NT2/D1 (cell line): ENCODE measurements around the gene MDK.
A peak's percentile ranks its signal among the peaks of the same experiment; 100 is the strongest.

ENCODE experiments used
- DNase-seq: peaks from one replicate; pipeline ENCODE4 v3.0.0-alpha.2; 2011; ENCODE audit warnings: low read depth, low spot score
- H3K27me3 ChIP-seq: 2 replicates; pipeline ENCODE4 v1.6.0; 2011; ENCODE audit warnings: mild to moderate bottlenecking; ENCODE audit not compliant: insufficient read length, insufficient read depth
- H3K36me3 ChIP-seq: 2 replicates; pipeline ENCODE4 v1.6.1; 2011; ENCODE audit warnings: mild to moderate bottlenecking, low read length, mixed read lengths; ENCODE audit not compliant: insufficient read depth, insufficient read length
- H3K4me1 ChIP-seq: 2 replicates; pipeline ENCODE4 v1.5.1; 2011; ENCODE audit not compliant: insufficient read depth, insufficient read length
- H3K4me3 ChIP-seq: 2 replicates; pipeline ENCODE4 v1.5.1; 2011; ENCODE audit warnings: low read depth; ENCODE audit not compliant: insufficient read length
- H3K9ac ChIP-seq: 2 replicates; pipeline ENCODE4 v1.6.0; 2011; ENCODE audit warnings: low read depth; ENCODE audit not compliant: insufficient read length
- H3K9me3 ChIP-seq: 2 replicates; pipeline ENCODE4 v1.5.1; 2011; ENCODE audit warnings: mild to moderate bottlenecking, low read length; ENCODE audit not compliant: insufficient read depth
- SUZ12 ChIP-seq: IDR thresholded peaks from 2 replicates; pipeline ENCODE4 v1.6.1; 2011; ENCODE audit not compliant: insufficient read length, insufficient read depth; ENCODE audit errors: extremely low read depth
- YY1 ChIP-seq: IDR thresholded peaks from 2 replicates; pipeline ENCODE4 v1.6.1; 2011; ENCODE audit not compliant: insufficient read length, insufficient read depth
- ZNF274 ChIP-seq: IDR thresholded peaks from 2 replicates; pipeline ENCODE4 v1.6.1; 2011; ENCODE audit warnings: mild to moderate bottlenecking, low read depth, low read length

MDK gene

DNA sequence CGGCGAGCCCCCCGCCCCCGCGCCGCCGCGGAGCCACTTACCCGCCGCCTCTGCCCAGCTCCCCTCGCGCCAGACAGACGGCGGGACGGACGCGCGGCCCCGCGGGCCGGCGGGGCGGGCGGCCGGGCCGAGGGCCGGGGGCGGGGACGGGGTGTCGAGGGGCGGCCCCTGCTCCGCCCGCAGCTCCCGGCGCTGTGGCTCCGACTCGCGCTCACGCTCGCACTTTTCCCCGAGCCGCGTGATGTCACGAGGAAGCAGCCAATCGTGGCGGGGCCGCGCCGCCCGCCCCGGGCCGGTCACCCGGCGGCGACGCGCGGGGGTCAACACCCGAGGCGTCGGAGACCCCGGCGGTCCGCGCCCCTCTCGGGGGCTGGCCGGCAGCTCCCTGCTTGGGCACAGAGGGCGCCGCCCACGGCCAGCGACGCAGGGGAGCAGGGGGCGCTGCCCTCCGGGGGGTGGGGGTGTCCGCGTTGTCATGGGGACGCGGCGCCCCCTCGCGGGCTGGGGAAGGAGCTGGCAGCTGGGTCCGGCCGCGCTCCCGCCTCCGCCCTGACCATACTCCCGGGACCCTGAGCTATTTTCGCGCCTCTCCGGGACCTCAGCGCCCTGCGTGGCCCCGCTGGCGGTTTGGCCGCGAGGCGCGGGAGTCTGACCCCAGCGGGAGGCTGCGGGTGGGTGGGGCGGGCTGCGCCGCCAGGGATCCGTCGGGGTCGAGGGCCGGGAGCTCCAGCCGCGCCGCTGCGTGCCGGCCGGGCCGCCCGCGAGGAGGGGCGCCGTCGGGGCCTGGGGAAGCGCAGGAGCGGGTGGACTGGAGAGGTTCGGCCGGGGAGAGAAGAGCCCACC lies 10.3 kb downstream of the MDK start, which contains the start of gene CHRM4:
CHRM4 (minus strand) TSS at position 199 of the 843 bp plus-strand sequence. CDS start 5,219 bp downstream, outside the sequence.
- no peak for DNase-seq

GRCh38 chr11:46392421-46393230 lies 11.2 kb downstream of the MDK start:
- Histone ChIP-seq H3K4me3 (peak overlapping the region; percentile 49), H3K4me1 (peaks cover 30% of the 10 kb centered on the region)
- peak; percentile 91 for DNase-seq

More for the DNA sequence above, 10.3 kb downstream of the MDK start, which contains the start of gene CHRM4:
- H3K4me3 ChIP-seq: peak within 1 kb of the TSS; percentile 49
- H3K27me3 ChIP-seq: peaks cover 61% of the 10 kb centered on the region
- H3K9me3 ChIP-seq: no peaks in the 10 kb centered on the region
- H3K36me3 ChIP-seq: peaks cover 11% of the 10 kb centered on the region
- peaks cover 35% of the 10 kb centered on the region for H3K4me1 ChIP-seq
- TF ChIP-seq YY1: no peak
- no peak for TF ChIP-seq SUZ12
- TF ChIP-seq ZNF274: no peak
- H3K9ac ChIP-seq: peak within 1 kb of the TSS; percentile 67

DNA sequence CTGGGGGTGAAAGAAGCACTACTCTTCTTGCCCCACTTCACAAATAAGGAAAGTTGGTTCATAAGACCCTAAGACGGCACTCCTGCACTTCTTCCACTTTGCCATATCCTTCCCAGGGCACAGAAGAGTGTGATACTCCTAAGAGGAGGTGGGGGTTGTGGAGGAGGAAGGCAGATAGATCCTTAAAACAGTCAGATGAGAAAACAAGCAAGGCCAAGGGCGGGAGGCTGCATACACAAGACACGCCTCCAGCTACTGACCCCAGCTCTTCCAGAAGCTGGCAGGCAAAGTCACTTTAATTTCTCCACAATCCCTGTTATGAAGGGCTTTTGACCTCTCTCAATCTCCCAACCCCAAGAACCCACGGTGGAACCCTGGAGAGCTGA lies 11.8 kb downstream of the MDK start:
- TF ChIP-seq ZNF274: no peak
- TF ChIP-seq SUZ12: no peak
- TF ChIP-seq YY1: no peak
- peaks cover 25% of the 10 kb centered on the region for H3K36me3 ChIP-seq
- peak overlapping the region; percentile 49 for H3K4me3 ChIP-seq
- no peaks in the 10 kb centered on the region for H3K9me3 ChIP-seq
- peaks cover 47% of the 10 kb centered on the region for H3K27me3 ChIP-seq
- DNase-seq: no peak
- H3K4me1 ChIP-seq: peaks cover 24% of the 10 kb centered on the region
- H3K9ac ChIP-seq: peak overlapping the region; percentile 61

More at GRCh38 chr11:46392421-46393230, 11.2 kb downstream of the MDK start:
- H3K36me3 ChIP-seq: peaks cover 19% of the 10 kb centered on the region
- no peaks in the 10 kb centered on the region for H3K9me3 ChIP-seq
- peaks cover 53% of the 10 kb centered on the region for H3K27me3 ChIP-seq
- TF ChIP-seq SUZ12 (peak; percentile 30), ZNF274 (no peak), YY1 (no peak)
- peak overlapping the region; percentile 61 for H3K9ac ChIP-seq

DNA sequence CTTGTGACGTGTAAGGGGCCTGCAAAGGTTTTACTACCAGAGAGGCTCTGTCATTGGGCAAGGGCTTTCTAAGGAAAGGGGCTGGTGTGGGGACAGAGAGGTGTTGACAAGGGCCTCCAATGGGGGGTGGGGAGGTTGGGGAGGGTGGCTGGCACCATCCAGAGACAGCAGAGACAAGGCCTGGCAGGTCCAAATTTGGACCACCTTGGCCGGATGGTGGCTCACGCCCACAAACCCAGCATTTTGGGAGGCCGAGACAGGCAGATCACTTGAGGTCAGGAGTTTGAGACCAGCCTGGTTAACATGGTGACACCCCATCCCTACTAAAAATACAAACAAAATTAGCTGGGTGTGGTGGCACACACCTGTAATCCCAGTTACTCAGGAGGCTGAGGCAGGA lies 12.3 kb downstream of the MDK start:
- Histone ChIP-seq H3K4me3 (no peak overlapping the region), H3K9ac (no peak overlapping the region), H3K4me1 (peaks cover 18% of the 10 kb centered on the region), H3K27me3 (peaks cover 42% of the 10 kb centered on the region), H3K9me3 (no peaks in the 10 kb centered on the region), H3K36me3 (peaks cover 27% of the 10 kb centered on the region)
- DNase-seq: no peak
- no peak for TF ChIP-seq SUZ12
- no peak for TF ChIP-seq ZNF274
- no peak for TF ChIP-seq YY1

DNA sequence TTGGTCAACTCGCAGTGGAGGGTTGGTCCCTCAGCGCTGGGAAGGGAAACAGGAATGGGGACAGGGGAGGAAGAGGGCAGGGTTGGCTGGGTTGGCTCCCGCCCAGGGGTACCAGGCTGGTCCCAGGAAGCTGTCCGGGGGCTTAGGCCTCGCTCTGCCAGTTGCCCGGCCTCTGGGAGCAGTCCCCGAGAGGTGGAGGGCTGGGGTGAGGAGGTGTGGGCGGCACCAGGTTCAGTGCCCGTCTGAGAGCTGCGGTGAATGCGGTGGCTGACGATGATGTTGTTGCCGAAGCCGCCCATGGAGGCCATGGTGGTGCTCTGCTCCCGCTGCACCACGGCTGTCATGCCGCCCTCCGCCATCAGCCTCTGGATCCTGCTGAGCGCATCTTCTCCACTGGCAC lies 16.1 kb downstream of the MDK start:
- TF ChIP-seq SUZ12 (no peak), YY1 (no peak), ZNF274 (no peak)
- Histone ChIP-seq H3K36me3 (peaks cover 52% of the 10 kb centered on the region), H3K9ac (no peak overlapping the region), H3K4me1 (no peaks in the 10 kb centered on the region), H3K27me3 (peaks cover 15% of the 10 kb centered on the region), H3K9me3 (no peaks in the 10 kb centered on the region), H3K4me3 (no peak overlapping the region)
- DNase-seq: no peak

DNA sequence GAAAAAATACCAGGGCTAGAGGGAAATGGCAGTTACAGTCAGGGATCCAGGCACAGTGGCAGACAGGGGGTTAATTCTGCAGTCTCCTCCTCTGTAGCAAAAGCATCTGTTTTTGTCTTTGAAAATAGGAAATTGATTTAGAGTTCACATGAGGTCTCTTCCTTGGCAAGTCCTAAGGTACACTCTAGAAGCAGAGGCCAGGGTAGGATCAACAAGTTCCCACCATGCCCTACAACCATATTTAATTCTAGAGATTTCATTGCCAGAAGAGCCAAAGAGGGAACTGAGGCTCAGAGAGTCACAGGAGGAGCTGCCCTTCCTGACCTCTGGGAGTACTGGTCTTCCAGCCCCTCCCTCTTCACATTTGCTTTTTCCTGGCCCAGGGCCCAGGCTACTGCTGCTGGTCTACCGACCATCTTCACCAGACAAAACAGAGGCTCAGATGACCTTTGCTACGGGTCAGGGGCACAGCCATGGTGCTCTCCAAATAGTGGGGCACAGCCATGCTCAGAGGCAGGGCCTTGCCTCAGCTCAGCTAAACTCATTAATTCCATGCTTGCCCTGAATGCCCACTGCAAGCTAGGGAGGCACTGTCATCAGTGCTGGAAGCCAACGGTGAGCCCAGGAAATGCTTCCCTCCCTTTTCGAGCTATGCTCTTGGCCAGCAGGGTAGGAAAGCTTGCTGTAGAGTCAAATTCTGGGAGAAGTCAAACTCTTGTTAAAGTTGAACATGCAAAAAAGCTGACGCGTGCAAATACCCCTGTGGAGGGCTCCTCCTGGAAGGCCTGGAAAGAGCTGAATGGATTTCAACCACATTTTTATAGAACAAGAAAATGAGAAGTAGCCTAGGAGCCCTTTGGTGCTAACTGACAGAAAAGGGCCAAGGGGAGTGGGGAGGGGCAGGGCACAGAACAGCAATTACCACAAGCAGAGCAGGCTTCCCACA lies 21.8 kb downstream of the MDK start:
- peaks cover 8% of the 10 kb centered on the region for H3K4me1 ChIP-seq
- H3K4me3 ChIP-seq: no peak overlapping the region
- no peak overlapping the region for H3K9ac ChIP-seq
- H3K9me3 ChIP-seq: no peaks in the 10 kb centered on the region
- peaks cover 70% of the 10 kb centered on the region for H3K36me3 ChIP-seq
- no peak for DNase-seq
- no peaks in the 10 kb centered on the region for H3K27me3 ChIP-seq
- no peak for TF ChIP-seq YY1
- no peak for TF ChIP-seq ZNF274
- no peak for TF ChIP-seq SUZ12
